ENCODE results near the gene IFT57.
"Not testable (repeated sequence)": the region's sequence is repeated elsewhere in the genome, so short reads cannot be mapped to it uniquely, and the experiment has no call there.

Gene IFT57, protein sequence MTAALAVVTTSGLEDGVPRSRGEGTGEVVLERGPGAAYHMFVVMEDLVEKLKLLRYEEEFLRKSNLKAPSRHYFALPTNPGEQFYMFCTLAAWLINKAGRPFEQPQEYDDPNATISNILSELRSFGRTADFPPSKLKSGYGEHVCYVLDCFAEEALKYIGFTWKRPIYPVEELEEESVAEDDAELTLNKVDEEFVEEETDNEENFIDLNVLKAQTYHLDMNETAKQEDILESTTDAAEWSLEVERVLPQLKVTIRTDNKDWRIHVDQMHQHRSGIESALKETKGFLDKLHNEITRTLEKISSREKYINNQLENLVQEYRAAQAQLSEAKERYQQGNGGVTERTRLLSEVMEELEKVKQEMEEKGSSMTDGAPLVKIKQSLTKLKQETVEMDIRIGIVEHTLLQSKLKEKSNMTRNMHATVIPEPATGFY
- long read RNA-seq, transcript IFT57-201 (11 exons, 3,203 nt) = major isoform, 121 of 179 reads
- long read RNA-seq, partial matches to known transcripts = 47 of 179 reads
- long read RNA-seq, other reads (novel, unspliced or antisense) = 11 of 179 reads

DNA sequence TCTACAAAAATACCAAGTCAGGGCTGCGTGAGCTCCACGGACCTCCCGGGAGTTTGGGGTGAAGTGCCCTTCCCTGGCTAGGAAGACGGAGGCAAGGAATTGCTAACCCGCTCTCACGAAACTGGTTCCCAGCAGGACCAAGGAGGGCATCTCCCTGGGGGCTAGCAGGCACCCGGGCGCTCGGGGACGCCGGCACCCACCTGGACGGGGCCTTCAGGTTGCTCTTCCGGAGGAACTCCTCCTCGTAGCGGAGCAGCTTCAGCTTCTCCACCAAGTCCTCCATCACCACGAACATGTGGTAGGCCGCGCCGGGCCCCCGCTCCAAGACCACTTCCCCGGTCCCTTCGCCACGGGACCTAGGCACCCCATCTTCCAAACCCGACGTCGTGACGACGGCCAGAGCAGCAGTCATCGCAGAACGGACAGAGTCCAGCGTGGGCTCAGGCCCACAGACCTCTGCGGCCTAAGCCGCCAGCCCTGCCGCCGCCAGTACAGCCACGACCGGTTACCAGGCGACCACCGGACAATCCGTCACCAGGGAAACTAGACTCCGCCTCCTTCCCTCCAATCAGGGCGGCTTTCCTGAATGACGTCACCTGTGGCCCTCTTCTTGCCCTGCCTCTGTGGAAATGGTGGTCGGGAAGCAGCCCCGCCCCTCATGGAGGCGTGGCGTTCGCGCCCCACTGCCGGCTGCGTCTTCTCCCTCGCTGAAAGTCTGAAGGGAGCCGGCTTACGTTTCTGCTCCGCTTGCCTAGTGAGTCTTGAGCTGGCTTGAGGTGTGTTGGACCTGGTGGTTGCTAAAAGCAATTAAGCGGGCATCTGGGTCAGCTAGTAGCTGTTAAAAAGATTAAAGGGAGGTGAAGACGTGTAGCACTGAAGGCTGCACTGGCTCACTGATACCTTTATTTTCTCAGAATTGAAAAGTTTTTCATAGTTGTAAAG, at the start of gene IFT57:
IFT57 (minus strand) TSS at position 514 of the 942 bp plus-strand sequence; CDS start at position 412, 102 bp downstream.
- H3K27ac ChIP-seq (replicated peaks) = peak within 1 kb of the TSS; percentile 93
- TF ChIP-seq SPI1 (IDR thresholded peaks at IDR 0.05; ENCODE audit: borderline replicate concordance, low read depth) (no peak), GABPA (IDR thresholded peaks at IDR 0.05; ENCODE audit: low read depth) (no peak), REST (IDR thresholded peaks at IDR 0.05; ENCODE audit: insufficient replicate concordance, low read depth) (peak; percentile 32), POLR2AphosphoS5 (IDR thresholded peaks at IDR 0.05; ENCODE audit: low read depth) (peak; percentile 88)
- TF ChIP-seq, protein P1, sequence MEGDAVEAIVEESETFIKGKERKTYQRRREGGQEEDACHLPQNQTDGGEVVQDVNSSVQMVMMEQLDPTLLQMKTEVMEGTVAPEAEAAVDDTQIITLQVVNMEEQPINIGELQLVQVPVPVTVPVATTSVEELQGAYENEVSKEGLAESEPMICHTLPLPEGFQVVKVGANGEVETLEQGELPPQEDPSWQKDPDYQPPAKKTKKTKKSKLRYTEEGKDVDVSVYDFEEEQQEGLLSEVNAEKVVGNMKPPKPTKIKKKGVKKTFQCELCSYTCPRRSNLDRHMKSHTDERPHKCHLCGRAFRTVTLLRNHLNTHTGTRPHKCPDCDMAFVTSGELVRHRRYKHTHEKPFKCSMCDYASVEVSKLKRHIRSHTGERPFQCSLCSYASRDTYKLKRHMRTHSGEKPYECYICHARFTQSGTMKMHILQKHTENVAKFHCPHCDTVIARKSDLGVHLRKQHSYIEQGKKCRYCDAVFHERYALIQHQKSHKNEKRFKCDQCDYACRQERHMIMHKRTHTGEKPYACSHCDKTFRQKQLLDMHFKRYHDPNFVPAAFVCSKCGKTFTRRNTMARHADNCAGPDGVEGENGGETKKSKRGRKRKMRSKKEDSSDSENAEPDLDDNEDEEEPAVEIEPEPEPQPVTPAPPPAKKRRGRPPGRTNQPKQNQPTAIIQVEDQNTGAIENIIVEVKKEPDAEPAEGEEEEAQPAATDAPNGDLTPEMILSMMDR (IDR thresholded peaks at IDR 0.05; ENCODE audit: insufficient read depth, low read length) = no peak
- H3K4me3 ChIP-seq (replicated peaks; ENCODE audit: insufficient read depth, low read length) = peak within 1 kb of the TSS; percentile 94
- H3K27me3 ChIP-seq (ENCODE audit: insufficient read depth, poor library complexity, severe bottlenecking) = no peaks in the 10 kb centered on the region
- DNase-seq (ENCODE audit: low read depth in 1 of 2, low spot score in 1 of 2) = peak; percentile 89 to 98

GRCh38 chr3:108271626-108272025, 49.4 kb upstream of the IFT57 start:
- no peak for DNase-seq (ENCODE audit: low read depth in 1 of 2, low spot score in 1 of 2)
- Histone ChIP-seq H3K4me3 (replicated peaks; ENCODE audit: insufficient read depth, low read length) (no peak overlapping the region), H3K27ac (replicated peaks) (no peak overlapping the region), H3K27me3 (ENCODE audit: insufficient read depth, poor library complexity, severe bottlenecking) (no peaks in the 10 kb centered on the region)
- TF ChIP-seq SPI1 (IDR thresholded peaks at IDR 0.05; ENCODE audit: borderline replicate concordance, low read depth) = no peak
- no peak for TF ChIP-seq POLR2AphosphoS5 (IDR thresholded peaks at IDR 0.05; ENCODE audit: low read depth)
- no peak for TF ChIP-seq GABPA (IDR thresholded peaks at IDR 0.05; ENCODE audit: low read depth)
- TF ChIP-seq, protein P1 (IDR thresholded peaks at IDR 0.05; ENCODE audit: insufficient read depth, low read length) = no peak
- TF ChIP-seq REST (IDR thresholded peaks at IDR 0.05; ENCODE audit: insufficient replicate concordance, low read depth) = no peak

DNA sequence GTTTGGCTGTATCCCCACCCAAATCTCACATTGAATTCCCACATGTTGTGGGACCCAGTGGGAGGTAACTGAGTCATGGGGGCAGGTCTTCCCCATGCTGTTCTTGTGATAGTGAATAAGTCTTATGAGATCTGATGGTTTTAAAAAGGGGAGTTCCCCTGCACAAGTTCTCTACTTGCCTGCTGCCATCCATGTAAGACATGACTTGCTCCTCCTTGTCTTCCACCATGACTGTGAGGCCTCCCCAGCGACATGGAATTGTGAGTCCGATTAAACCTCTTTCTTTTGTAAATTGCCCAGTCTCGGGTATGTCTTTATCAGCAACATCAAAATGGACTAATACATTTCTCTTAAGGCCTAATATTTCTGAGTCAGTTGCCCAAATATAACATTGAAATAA, 46.0 kb upstream of the IFT57 start:
- H3K27ac ChIP-seq (replicated peaks); H3K27me3 ChIP-seq (ENCODE audit: insufficient read depth, poor library complexity, severe bottlenecking); DNase-seq (ENCODE audit: low read depth in 1 of 2, low spot score in 1 of 2); H3K4me3 ChIP-seq (replicated peaks; ENCODE audit: insufficient read depth, low read length): not testable (repeated sequence)

DNA sequence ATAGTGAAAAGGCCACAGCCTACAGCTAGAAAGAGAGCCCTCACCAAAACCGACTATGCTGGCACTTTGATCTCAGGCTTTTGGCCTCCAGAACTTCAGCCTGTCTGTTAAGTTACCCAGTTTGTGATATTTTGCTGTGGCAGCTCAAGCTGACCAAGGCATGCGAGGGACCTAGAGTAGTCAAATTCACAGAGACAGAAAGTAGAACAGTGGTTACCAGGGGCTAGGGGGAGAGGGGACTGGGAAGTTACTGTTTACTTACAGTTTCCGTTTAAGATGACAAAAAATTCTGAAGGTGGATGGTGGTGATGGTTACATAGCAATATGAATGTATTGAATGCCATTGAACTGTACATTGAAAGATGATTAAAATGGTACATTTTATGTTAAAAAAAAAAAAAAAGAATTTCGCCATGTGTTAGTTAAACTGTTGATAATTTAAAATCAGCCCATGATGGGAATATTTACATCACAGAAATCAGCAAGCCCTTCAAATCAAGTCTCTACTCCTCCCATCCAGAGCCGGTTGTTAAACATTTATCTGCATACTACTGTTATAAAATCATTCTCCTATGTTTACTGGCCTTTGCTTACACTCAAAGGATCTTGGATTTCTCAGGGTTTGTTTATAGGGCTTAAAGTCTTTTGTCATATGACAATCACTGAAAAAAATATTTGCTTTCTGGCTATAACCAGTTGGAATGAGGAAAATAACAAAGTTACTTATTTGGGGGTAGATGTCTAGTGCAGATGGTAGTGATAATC, 42.5 kb upstream of the IFT57 start:
- H3K4me3 ChIP-seq (replicated peaks; ENCODE audit: insufficient read depth, low read length) = not testable (repeated sequence)

More for the DNA sequence above, 42.5 kb upstream of the IFT57 start:
- H3K27ac ChIP-seq (replicated peaks); DNase-seq (ENCODE audit: low read depth in 1 of 2, low spot score in 1 of 2); H3K27me3 ChIP-seq (ENCODE audit: insufficient read depth, poor library complexity, severe bottlenecking): not testable (repeated sequence)

All from HL-60 (cell line).